Testis (tissue), 3 donors: ENCODE measurements around the gene EEIG2. TPM values are rescaled to one million over a fixed set of nuclear protein-coding genes. Genes with fewer than 3 reads are reported as not detected.

Experiments
- DNase-seq: peaks from one replicate; pipeline ENCODE4 v3.0.0-alpha.2; 2019
- H3K27ac ChIP-seq, 2 donors: fragments of 200-600 bp; sonication (generic); one replicate each; pipeline ENCODE4 v1.5.1; 2019
- H3K27me3 ChIP-seq: fragments of 200-600 bp; sonication (generic); one replicate; pipeline ENCODE4 v1.5.1; 2019
- H3K36me3 ChIP-seq: fragments of 200-600 bp; sonication (generic); one replicate; pipeline ENCODE4 v1.5.1; 2017; ENCODE audit warnings: low read depth; ENCODE audit errors: missing control alignments
- H3K4me1 ChIP-seq: fragments of 200-600 bp; sonication (generic); one replicate; pipeline ENCODE4 v1.5.1; 2019
- H3K4me3 ChIP-seq, 2 donors: fragments of 200-600 bp; sonication (generic); one replicate each; pipeline ENCODE4 v1.5.1; 2017 to 2019
- H3K9me3 ChIP-seq: fragments of 200-600 bp; sonication (generic); one replicate; pipeline ENCODE4 v1.5.1; 2017
- POLR2A ChIP-seq: fragments of 450-650 bp; IDR thresholded peaks from one replicate; pipeline ENCODE4 v1.6.1; 2017; ENCODE audit warnings: antibody characterized with exemption, mild to moderate bottlenecking, moderate library complexity
- WGBS, 2 donors: methylation state at CpG; one replicate each; pipeline ENCODE4 v1.1.5; 2018; 5-methylcytosine and 5-hydroxymethylcytosine counted together
- intact Hi-C: fragments of 100-400 bp; cut with DNase I; formaldehyde crosslinking; loops from one replicate; pipeline ENCODE4 v1.15.1; 2023; ENCODE audit warnings: low total_unique reads
- polyA plus RNA-seq: library from polyadenylated mRNA; stranded (reverse); fragments of 350-450 nt; fragmentation: Illumina TruSeq; extraction: RNeasy Lipid Tissue Mini Kit (QIAGEN cat#74804); gene quantifications from one replicate; pipeline ENCODE4 v1.2.3, GENCODE V29; 2014; ENCODE audit warnings: low read depth, low replicate concordance; ENCODE audit not compliant: insufficient read depth
- total RNA-seq, 2 donors: library from RNA; depleted of rRNA; stranded (reverse); fragments of >200 nt; gene quantifications; one replicate each; pipeline ENCODE4 v1.2.3, GENCODE V29; 2016
- TF ChIP-seq, protein P1 (sequence below), 3 experiments: fragments of 450-650 bp in 2 of 3; fragments of 200-600 bp in 1 of 3; sonication (generic) in 1 of 3; IDR thresholded peaks; one replicate each; pipeline ENCODE4 v1.5.1; 2016 to 2019; ENCODE audit warnings: antibody characterized with exemption in 3 of 3, mild to moderate bottlenecking in 2 of 3, moderate library complexity in 1 of 3

The EEIG2 gene
- total and polyA plus RNA-seq, 3 donors from 2014 or later, result 11.6 to 20.6 (median 14.7) TPM

DNA sequence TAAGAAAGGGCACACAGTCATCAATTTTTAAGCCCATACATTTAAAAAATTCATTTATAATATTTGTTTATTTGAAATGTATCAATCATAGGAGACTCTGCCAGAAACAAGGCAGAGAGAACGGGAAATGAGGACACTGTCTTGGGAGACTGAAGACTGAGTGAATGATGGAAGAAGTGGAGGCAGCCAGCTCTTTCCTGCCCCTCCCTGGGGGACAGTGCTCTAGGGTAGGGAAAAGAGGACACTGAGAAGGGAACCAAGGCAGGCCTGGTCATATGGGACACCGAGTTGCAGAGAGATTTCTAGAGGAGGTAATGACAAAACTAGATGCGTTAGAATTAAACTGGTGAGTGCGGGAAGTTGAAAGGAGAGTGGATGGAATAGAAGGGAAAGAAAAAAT is 31.6 kb downstream of the EEIG2 start:
- H3K27me3 ChIP-seq, result no peaks in the 10 kb centered on the region
- 73 to 82% methylated on average over 4 of the region's 4 CpGs for WGBS, 2 donors
- no peaks in the 10 kb centered on the region for H3K36me3 ChIP-seq
- DNase-seq, result no peak
- TF ChIP-seq POLR2A, result no peak
- TF ChIP-seq, protein P1, sequence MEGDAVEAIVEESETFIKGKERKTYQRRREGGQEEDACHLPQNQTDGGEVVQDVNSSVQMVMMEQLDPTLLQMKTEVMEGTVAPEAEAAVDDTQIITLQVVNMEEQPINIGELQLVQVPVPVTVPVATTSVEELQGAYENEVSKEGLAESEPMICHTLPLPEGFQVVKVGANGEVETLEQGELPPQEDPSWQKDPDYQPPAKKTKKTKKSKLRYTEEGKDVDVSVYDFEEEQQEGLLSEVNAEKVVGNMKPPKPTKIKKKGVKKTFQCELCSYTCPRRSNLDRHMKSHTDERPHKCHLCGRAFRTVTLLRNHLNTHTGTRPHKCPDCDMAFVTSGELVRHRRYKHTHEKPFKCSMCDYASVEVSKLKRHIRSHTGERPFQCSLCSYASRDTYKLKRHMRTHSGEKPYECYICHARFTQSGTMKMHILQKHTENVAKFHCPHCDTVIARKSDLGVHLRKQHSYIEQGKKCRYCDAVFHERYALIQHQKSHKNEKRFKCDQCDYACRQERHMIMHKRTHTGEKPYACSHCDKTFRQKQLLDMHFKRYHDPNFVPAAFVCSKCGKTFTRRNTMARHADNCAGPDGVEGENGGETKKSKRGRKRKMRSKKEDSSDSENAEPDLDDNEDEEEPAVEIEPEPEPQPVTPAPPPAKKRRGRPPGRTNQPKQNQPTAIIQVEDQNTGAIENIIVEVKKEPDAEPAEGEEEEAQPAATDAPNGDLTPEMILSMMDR (IDR thresholded peaks at IDR 0.05), result no peak
- H3K4me3 ChIP-seq, result no peak overlapping the region
- no peak overlapping the region for H3K27ac ChIP-seq
- H3K9me3 ChIP-seq, result no peaks in the 10 kb centered on the region
- peaks cover 19% of the 10 kb centered on the region for H3K4me1 ChIP-seq
- intact Hi-C loops, result no loop called here

DNA sequence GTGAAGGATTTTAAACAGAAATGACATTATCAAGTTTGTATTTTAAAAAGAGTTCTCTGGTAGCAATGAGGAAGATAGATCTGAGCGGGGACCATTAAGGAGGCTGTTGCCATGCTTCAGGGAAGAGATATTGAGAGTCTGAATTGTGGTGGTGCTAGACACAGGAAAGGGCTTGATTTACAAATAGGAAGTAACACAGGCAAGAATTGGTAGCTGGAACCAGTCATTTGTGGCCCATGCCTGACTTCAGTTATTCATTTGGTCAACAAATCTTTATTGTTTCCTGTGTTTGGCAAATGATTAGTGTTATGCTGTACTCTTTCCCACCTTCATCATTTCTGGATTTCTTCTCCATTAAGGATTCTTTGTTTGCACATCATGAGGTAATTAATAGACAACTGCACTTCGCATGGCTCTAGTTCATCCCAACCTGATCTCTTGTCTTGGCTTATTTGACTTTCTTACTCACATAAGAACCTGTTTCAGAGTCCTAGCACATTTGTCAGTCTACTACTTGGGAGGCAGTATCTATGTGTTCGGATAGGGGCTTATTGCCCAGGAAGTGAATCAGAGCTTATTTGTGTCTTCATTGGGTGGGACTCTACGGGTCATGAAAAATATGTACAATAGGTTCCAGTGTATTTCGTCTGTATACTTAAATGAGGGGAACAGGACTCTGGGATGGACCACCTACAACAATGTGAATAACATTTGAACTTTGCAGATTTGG is 32.3 kb downstream of the EEIG2 start:
- Histone ChIP-seq H3K27ac (no peak overlapping the region), H3K4me1 (peaks cover 19% of the 10 kb centered on the region), H3K9me3 (no peaks in the 10 kb centered on the region), H3K4me3 (no peak overlapping the region), H3K36me3 (no peaks in the 10 kb centered on the region), H3K27me3 (no peaks in the 10 kb centered on the region)
- intact Hi-C loops, result no loop called here
- no peak for DNase-seq
- 91 to 92% methylated on average over 5 of the region's 5 CpGs for WGBS, 2 donors
- TF ChIP-seq, protein P1 (IDR thresholded peaks at IDR 0.05), result no peak
- TF ChIP-seq POLR2A, result no peak

DNA sequence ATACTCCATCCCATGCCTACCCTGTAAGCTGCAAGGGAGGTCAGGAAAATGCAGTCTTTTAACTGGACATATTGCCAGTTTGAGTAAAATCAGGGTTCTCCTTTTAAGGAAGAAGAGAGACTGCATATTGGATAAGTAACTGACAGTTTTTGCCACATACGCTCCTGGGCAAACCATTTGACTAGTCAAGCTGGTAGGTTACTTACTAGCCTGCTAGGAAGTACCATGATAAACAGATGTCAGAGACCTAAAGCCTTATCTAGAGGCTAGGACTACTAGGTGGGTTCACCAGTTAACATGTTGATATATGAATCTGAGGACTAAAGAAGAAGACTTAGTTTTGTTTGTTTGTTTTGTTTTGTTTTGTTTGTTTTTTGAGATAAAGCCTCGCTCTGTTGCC is 33.5 kb downstream of the EEIG2 start:
- 81 to 94% methylated on average over 2 of the region's 2 CpGs for WGBS, 2 donors
- no peak for DNase-seq
- H3K9me3 ChIP-seq, result no peaks in the 10 kb centered on the region
- H3K36me3 ChIP-seq, result no peaks in the 10 kb centered on the region
- H3K27ac ChIP-seq, result no peak overlapping the region
- intact Hi-C loops, result no loop called here
- no peaks in the 10 kb centered on the region for H3K27me3 ChIP-seq
- peaks cover 19% of the 10 kb centered on the region for H3K4me1 ChIP-seq
- TF ChIP-seq POLR2A, result no peak
- TF ChIP-seq, protein P1 (IDR thresholded peaks at IDR 0.05), result no peak
- no peak overlapping the region for H3K4me3 ChIP-seq

DNA sequence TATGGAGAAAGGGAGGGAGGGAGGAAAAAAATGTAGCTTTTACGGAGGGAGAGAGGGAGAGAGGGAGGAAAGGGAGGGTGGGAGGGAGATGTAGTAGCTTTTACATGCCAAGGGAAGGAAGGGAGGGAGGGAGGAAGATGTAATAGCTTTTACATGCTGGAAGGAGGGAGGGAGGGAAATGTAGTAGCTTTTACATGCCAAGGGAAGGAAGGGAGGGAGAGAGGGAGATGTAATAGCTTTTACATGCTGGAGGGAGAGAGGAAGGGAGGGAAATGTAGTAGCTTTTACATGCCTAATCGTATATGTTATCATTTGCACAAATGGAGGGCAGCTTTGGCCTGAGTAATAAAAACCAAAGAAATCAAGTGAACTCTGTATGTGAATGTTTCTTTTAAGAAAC is 35.6 kb downstream of the EEIG2 start:
- H3K27ac ChIP-seq, result no peak overlapping the region
- no peak for DNase-seq
- WGBS, 2 donors, result 13 to 36% methylated on average over 2 of the region's 2 CpGs

More for the DNA sequence above, 35.6 kb downstream of the EEIG2 start:
- no peak for TF ChIP-seq POLR2A
- TF ChIP-seq, protein P1 (IDR thresholded peaks at IDR 0.05), result no peak
- intact Hi-C loops, result no loop called here
- Histone ChIP-seq H3K36me3 (no peaks in the 10 kb centered on the region), H3K4me1 (peaks cover 17% of the 10 kb centered on the region), H3K4me3 (no peak overlapping the region), H3K9me3 (no peaks in the 10 kb centered on the region), H3K27me3 (no peaks in the 10 kb centered on the region)
